Stimulated activated CD4-positive, alpha-beta T cell treated with anti-CD3 and anti-CD28 coated beads, Interleukin-2, amount 100 ng/mL, for 4 hours (primary cell): ENCODE data around the gene GATA1.

ENCODE experiments used
- DNase-seq: peaks from one replicate; pipeline ENCODE4 v3.0.0-alpha.2; 2020; ENCODE audit warnings: low read depth

Gene GATA1

DNA sequence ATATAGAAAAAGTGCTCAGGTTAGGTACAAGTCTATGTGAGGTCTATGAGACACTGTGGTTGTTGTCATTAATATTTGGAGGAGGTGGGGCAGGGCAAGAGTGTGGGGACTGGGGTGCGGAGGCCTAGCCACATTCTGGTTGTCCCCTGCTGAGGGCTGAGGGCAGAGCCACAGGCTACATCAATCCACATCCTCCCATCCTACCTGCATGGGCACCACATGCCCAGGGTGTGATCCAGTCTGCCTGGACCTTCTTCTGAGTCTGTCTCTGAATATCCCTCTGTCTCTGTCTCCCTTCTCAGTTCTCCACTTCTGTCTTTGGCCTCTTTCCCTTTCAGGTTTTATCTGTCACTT is 1.2 kb upstream of the GATA1 start:
- DNase-seq: no peak

GRCh38 chrX:48785540-48786214 is 713 bp upstream of the GATA1 start:
- DNase-seq: no peak

- DNase-seq: no peak
These were observed 575 bp downstream of the GATA1 start for GRCh38 chrX:48786825-48787504.

GRCh38 chrX:48787505-48788443 is 1.4 kb downstream of the GATA1 start:
- no peak for DNase-seq

GRCh38 chrX:48789366-48790220 is 3.2 kb downstream of the GATA1 start:
- DNase-seq: no peak

- DNase-seq: no peak
These were observed 4.1 kb downstream of the GATA1 start for GRCh38 chrX:48790477-48790876.

GRCh38 chrX:48791063-48791820 is 4.9 kb downstream of the GATA1 start:
- no peak for DNase-seq

DNA sequence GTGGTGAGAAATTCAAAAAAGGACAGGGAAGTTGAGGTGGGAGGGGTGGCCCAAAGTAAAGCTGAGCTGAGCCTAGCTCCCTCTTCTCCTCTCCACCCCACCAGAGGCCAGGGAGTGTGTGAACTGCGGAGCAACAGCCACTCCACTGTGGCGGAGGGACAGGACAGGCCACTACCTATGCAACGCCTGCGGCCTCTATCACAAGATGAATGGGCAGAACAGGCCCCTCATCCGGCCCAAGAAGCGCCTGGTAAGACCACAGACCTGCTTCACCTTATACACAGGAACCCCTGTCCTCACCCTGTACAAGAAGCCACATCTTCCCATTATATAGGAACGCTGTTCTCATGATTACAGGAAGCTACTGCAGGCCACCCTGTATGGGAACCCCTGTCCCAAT is 5.8 kb downstream of the GATA1 start:
- DNase-seq: no peak

- no peak for DNase-seq
These were observed 7.5 kb downstream of the GATA1 start for GRCh38 chrX:48793935-48794334.

- DNase-seq: no peak
These were observed 8.0 kb downstream of the GATA1 start for GRCh38 chrX:48794340-48794910.

GRCh38 chrX:48794911-48795515 is 8.6 kb downstream of the GATA1 start:
- DNase-seq: no peak

DNA sequence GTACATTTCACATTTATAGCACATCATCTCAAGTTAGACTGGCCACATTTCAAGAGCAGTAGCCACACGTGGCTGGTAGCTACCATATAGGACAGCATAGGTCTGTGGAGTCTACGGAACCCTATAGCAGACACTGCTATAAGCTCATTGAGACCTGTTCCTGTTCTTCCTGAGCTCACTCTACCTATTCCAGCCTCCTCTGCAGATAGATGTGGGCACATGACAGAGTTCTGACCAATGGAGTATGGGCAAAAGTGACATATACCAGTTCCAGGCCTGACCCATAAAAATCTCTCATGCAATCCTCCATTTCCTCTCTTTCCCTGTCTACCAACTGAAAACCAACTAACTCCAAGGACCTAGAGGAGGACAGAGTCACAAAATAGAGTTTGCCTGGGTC is 11.9 kb downstream of the GATA1 start:
- no peak for DNase-seq

- DNase-seq: no peak
These were observed 14.3 kb downstream of the GATA1 start for GRCh38 chrX:48800574-48801279.

DNA sequence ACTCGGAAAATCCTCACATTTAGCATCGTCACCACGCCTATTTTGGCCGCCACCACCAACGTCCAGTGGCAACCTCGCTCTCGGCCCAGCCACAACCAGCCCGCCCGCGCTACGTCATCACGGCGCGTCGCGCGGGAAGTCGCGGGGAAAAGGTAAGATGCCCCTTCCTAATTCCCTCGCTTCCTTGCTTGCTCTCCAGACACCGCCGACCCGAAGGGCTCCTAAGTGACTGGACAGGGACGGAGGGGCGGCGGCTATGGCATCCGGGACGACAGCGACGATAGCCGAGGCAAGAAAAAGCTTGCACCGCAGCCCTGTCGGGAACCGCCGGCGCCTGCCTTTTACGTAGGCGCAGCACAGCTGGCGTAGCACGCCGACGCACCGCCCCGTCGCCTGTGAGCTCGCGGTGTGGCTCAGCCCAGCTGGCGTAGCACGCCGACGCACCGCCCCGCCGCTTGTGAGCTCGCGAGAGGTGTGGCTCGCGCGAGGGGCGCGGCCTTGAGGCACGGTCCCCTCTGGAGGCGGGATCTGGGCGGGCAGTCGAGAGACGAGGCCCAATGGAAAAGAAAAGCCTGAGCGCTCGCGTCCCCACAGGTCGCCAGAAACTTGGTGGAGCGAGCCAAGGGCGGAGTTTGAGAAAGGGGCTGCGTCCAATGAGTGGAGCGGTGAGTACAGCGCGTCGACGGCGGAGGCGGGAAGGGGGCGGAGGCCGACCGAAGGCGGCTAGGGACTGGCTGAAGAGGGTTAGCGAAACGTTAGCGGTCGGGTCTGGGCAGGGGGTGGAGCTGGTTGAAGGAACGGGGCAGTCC is 15.1 kb downstream of the GATA1 start, which contains the start of gene HDAC6:
Gene HDAC6 (plus strand): TSS at position 788 of the 809 bp plus-strand sequence. CDS start 626 bp downstream, outside the sequence.
- DNase-seq: peak; percentile 93

- peak; percentile 24 for DNase-seq
These were observed 15.9 kb downstream of the GATA1 start for GRCh38 chrX:48802089-48802904.

GRCh38 chrX:48802905-48803200 is 16.5 kb downstream of the GATA1 start:
- DNase-seq: no peak

DNA sequence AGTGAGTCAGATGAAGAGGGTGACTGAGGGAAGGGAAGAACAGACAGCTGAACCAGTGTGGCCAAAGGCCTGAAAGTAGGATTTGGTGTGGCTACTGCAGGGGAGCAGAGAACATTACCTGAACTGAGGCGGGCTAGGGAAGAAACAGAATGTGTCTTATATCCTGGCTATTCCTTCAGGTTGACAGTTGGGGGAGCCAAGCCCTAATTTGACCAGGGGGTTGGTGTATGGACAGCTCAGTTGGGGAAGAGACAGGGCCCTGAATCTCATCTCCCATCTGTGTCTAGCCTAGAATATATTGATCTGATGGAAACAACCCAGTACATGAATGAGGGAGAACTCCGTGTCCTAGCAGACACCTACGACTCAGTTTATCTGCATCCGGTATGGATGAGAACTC is 19.7 kb downstream of the GATA1 start:
- DNase-seq: no peak

DNA sequence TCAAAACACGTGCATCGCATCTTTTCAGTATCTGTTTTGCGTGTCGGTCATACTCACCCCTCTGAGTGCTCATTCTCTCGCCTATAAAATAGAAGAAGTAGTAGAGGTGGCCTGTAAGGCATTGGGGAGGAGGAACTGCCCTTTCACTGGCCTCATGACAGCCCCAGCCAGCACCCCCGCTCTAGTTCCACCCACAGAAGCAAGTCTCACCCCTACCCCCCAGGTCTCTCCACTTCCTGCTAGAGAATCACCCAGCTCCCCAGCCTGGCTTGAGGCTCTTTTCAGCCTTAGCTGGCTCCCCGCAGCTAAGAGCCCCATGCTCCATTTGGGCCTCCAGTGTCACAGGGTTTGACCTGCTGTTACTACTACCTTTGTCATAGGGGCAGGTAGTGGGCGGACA is 27.3 kb downstream of the GATA1 start:
- DNase-seq: no peak
